HG03025 (cell line): Measurements from ENCODE around the gene CCIN.

Experiments used
- ATAC-seq: cut with Tn5 transposase; IDR thresholded peaks from one replicate; pipeline ENCODE4 v1.9.1; 2021; ENCODE audit warnings: mild to moderate bottlenecking, moderate library complexity; ENCODE audit not compliant: unreplicated experiment, low FRiP score

CCIN gene

DNA sequence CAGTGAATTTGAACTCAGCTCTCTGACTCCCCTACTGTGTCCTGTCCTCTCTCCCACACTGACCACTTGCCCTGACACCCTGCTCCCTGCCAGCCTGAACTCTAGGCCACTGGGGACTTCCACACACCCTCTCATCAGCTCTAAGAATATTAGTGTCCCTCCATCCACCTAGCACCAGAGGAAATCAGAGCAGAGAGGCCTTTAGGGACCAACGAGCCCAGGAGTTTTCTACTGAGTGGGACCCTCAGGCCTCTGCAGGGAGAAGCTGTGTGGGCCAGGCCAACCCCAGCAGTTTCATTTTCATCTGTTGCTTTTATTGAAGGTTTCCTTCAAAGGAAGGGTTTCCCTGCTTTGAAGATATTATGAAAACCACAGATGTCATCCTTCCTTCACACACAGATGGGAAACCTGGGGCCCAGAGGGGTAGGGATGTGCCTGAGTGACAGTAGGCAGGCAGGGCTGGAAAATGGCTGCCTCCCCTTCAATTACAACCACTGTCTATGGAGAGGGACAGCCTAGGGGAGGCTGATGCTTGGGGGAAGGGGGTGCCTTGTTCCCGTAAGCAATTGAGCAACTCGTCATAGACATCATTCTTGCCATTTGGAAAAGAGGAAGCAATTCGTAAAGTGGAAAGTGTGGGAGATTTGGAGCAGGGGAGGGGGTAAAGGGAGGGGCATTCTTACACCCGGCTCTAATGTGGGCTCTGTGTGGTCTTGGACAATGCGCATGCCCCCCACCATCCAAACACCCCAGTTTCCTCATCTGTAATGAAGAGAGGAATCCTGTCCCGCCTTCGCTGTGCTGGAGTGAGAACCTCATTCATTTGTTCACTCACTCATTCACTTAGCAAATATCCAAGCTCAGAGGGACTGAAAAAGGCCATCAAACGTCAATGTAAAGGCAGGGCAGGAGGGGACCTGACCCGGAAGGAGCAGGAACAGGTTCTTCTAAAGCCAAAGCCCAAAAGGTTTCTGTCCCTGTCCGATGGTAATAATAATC is 28.8 kb upstream of the CCIN start:
- no peak for ATAC-seq

DNA sequence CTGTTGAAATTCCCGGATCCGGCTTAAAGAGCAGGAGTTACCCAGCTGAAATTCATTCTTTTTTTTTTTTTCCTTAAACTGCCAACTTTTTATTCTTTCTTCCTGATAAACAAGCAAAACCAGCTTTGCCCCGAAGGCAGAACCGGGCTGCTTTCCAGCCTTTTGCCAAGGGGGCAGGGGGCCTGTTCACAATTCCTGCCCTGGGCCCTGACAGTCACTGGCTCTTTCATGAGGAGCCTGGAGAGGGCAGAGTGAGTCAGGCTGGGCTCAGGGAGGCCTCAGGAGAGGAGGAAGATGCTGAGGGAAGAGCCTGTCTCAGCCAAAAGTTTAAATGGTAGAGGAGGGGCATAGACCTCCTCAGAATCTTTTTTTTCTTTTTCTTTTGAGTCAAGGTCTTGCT is 27.9 kb upstream of the CCIN start:
- no peak for ATAC-seq

GRCh38 chr9:36141761-36142160 is 27.4 kb upstream of the CCIN start:
- no peak for ATAC-seq

GRCh38 chr9:36142510-36143244 is 26.5 kb upstream of the CCIN start:
- no peak for ATAC-seq

GRCh38 chr9:36143245-36143641 is 25.9 kb upstream of the CCIN start:
- no peak for ATAC-seq

- no peak for ATAC-seq
Measured at GRCh38 chr9:36144309-36145232, 24.6 kb upstream of the CCIN start.

DNA sequence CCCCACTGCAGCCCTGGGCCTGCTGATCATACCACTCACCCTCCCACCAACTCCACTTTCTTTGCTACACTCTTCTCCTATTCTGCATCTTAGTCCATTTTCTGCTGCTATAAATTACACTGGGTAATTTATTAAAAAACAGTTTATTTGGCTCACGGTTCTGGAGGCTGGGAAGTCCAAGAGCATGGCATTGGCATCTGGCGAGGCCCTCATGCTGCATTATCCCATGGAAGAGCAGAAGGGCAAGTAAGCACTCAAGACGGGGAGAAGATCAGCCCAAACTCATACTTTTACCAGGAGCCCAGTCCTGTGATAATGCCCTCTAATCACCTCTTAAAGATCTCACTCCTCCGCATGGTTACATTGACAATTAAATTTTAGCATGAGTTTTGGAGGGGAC is 23.2 kb upstream of the CCIN start:
- ATAC-seq: no peak

GRCh38 chr9:36146651-36147050 is 22.5 kb upstream of the CCIN start:
- no peak for ATAC-seq

DNA sequence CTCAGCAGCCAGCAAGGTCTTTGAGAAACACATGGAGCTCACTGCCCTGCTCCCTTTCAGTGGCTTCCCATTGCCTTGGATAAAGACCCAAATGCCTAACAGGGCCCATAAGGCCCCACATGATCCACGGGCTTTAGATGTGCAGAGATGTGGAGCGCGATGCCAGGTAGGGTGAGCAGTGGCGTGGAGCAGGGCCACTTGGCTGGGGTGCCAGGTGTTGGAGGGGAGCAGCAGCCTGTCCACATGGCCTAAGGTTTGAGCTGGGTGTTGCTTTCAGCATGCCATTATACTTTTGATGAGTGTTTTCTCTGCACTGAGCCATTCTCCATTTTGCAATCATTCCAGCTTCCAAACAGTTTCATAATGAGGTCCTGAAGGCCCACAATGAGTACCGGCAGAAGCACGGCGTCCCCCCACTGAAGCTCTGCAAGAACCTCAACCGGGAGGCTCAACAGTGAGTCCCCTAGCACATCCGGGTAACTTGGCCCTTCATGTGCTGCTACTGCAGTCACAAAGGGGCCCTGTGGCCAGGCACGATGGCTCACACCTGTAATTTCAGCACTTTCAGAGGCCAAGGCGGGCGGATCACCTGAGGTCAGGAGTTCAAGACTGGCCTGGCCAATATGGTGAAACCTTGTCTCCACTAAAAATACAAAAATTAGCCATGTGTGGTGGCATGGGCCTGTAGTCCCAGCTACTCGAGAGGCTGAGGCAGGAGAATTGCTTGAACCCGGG is 21.6 kb upstream of the CCIN start:
- ATAC-seq: no peak

DNA sequence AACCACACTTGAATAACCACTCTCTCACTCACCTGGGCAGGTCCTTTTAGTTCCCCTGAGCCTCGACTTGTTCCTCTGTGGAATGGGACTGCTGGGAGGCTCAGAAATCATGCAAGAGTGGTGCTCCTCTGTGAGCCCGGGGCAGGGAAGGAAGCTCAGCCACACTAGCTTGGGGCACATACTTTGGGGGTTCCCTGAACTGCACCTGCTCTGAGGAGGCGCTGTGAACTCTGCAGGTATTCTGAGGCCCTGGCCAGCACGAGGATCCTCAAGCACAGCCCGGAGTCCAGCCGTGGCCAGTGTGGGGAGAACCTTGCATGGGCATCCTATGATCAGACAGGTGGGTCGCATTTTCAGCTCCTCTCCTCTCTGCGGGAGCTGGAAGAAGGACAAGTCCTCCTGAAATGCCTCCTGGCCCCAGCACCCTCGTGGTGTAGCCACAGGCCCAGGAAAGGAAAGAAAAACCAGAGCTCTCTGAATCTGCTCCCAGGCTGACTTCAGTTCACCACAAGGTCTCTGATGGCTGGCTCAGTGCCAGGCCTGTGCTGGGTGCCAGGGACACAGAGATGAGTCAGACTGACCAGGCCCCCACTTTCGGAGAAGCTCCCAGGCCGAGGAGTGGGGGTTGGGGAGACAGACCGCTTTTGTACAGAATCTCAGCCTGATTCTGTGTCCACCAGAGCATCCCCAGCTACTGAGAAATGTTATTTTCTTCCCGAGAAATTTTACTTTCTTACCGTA is 20.7 kb upstream of the CCIN start:
- ATAC-seq: no peak

GRCh38 chr9:36149197-36149596 is 20.0 kb upstream of the CCIN start:
- no peak for ATAC-seq

GRCh38 chr9:36150574-36151315 is 18.4 kb upstream of the CCIN start:
- no peak for ATAC-seq

- ATAC-seq: peak; percentile 72
Measured at GRCh38 chr9:36151316-36152210, 17.6 kb upstream of the CCIN start.

DNA sequence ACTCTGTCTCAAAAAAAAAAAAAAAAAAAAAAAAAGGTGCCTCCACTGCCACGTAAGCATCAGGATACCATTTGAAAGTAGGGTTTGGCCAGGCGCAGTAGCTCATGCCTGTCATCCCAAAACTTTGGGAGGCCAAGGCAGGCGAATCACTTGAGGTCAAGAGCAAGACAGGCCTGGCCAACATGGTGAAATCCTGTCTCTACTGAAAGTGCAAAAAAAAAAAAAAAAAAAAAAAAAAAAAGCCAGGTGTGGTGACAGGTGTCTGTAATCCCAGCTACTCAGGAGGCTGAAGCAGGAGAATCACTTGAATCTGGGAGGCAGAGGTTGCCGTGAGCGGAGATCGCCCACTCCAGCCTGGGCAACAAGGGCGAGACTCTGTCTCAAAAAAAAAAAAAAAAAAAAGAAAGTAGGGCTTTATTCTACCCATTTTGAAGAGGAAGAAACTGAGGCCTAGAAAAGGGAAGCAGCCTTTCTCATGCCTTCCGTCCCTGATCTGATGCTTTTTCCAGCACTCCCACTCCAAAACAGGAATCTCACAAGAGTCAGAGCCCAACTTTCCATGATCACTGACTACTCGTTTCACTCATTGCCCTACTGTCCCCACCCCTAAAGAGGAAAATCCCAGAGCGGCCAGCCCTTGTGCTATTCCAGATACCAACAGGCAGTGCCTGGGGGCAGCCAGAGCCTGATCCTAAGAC is 16.3 kb upstream of the CCIN start:
- no peak for ATAC-seq

DNA sequence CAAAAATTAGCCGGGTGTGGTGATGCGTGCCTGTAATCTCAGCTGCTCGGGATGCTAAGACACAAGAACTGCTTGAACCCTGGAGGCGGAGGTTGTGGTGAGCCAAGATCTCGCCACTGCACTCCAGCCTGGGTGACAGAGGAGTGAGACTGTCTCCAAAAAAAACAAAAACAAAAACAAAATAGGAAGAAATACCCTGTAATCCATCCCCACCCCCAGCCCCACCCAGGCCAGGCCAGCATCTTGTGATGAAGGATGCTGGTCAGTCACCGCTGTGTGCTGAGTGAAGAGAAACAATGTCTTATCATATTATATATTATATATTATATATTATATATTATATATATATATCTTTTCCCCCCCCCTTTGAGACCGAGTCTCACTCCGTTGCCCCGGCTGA is 15.4 kb upstream of the CCIN start:
- ATAC-seq: no peak

DNA sequence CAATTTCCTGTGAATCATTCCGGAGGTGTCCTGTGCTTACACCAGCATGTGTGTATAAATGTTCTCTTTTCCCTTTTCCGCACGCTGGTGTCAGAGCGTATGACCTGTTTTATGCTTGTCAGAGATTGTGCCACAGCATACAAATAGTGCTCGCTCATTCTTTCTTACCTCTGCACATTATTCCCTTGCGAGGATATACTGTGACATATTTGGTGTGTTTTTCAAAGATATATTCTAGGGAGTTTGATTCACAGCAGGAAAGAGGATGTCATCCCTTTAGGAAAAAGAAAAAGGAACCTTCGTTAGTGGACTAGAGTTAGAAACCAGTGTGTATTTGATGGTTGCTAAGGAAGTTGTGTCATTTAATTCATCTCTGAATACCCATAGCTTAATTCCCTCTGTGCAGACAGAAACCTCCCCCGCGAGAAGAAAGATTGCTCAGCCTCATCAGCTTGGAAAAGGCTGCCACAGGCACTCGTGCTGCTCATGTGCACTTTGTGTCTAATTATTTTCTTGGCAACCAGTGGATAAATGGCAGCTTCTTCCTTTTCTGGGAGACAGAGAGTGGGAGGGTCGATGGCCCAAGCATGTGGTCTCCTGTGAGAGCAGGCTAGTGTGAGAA is 14.7 kb upstream of the CCIN start:
- no peak for ATAC-seq

DNA sequence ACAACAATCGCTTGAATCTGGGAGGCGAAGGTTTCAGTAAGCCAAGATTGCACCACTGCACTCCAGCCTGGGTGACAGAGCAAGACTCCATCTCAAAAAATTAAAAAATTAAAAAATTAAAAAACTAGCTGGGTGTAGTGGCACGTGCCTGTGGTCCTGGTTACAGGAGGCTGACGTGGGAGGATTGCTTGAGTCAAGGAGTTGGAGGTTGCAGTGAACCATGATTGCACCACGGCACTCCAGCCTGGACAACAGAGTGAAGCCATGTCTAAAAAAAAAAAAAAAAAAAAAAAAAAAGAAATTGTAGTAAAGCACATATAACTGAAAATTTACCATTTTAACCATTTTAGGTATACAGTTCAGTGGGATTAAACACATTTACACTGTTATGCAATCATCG is 13.1 kb upstream of the CCIN start:
- ATAC-seq: no peak
